ENCODE results near the gene TMEM59.

Gene TMEM59

DNA sequence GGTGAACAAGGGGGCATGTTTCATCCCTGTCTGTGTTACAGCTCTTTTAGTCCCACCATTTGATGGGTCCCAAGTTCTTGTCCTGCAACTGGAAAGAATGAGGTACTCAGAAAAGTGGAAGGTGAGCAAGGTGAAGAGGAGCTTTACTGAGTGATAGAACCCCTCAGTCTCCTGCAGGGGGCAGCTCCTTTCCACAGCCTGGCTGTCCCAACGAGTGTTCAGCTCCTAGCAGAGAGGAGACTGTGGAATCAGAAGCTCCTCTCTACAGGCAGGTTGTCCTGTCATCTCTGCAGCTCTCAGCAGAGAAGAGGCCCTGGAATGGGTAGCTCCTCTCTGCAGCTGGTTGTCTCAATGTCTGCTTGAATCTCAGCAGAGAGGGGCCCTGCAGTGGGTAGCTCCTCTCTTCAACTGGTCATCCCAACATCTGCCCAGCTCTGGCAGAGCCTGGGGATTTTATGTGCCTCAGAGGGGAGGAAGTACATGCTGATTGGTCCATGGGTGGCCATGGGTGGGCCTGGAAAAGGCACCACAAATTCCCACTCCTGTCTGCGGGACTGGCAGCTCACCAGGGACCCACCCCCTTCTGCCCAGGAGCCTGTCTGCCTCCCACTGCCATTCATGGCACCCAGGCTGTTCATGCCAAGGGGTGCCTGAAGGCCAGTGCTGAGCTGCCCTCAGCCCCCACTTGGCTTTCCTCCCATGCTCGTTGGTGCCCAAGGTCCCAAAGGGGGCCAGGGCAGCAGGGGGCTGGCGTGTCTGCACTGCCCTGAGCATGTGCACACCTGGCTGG, 60.7 kb downstream of the TMEM59 start:
- DNase-seq (ENCODE audit: low read depth, low spot score), result no peak
- H3K27ac ChIP-seq, result no peak overlapping the region

DNA sequence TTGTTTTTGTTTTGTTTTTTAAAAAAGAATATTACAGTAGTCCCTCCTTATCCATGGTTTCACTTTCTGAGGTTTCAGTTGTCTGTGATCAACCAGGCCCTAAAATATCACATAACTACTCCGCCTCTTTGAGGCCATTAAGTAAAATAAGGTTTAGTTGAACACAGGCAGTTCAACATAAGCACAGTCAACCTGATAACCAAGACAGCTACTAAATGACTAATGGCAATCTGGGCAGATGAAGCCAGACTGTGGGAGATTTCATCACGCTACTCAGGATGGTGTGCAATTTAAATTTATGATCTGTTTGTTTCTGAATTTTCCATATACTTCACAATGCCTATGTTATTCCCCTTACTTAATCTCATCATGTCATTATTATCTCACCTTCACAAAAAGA, 65.1 kb downstream of the TMEM59 start:
- H3K27ac ChIP-seq, result no peak overlapping the region
- DNase-seq (ENCODE audit: low read depth, low spot score), result no peak

DNA sequence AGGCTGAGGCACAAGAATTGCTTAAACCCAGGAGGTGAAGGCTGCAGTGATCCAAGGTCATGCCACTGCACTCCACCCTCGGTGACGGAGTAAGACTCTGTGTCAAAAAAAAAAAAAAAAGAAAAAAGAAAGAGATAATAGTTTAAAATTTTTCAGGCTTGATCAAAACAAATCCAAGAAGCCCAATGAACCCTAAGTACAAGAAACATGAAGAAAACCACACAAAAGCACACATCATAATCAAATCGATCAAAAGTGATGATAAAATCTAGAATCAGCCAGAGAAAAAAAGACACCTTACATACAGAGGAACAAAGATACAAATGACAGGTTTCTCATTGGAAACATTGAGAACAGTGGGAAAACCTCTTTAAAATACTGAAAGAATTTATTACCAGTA, 66.5 kb downstream of the TMEM59 start:
- H3K27ac ChIP-seq, result no peak overlapping the region
- DNase-seq (ENCODE audit: low read depth, low spot score), result no peak

DNA sequence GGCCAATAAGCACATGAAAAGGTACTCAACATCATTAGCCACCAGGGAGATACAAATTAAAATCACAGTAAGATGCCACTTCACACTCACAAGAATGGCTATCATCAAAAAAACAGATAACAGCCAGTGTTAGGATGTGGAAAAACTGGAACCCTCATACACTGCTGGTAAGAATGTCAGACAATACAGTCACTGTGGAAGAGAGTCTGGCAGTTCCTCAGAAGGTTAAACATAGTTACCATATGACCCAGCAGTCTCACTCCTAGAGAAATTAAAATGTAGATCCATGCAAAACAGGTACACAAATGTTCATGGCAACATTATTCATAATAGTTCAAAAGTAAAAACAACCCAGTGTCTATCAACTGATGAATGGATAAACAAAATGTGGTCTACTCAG, 68.3 kb downstream of the TMEM59 start:
- no peak overlapping the region for H3K27ac ChIP-seq
- no peak for DNase-seq (ENCODE audit: low read depth, low spot score)

DNA sequence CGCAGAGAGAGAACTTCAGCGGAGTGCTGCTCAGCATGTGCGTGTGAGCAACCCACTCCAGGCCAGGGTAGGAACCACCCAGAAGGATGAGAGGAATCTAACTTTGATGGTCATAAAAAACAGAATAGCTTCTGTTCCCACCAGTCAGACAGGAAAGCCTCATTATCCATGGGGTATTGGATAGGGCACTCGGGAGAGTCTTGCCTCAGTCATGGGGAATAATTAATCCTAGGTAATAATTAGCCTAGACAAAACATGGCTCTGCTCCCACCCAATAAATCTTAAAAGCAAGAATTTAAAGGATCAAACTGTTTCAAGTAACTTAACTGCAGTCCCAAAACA, 70.3 kb downstream of the TMEM59 start:
- H3K27ac ChIP-seq, result no peak overlapping the region
- DNase-seq (ENCODE audit: low read depth, low spot score), result no peak

DNA sequence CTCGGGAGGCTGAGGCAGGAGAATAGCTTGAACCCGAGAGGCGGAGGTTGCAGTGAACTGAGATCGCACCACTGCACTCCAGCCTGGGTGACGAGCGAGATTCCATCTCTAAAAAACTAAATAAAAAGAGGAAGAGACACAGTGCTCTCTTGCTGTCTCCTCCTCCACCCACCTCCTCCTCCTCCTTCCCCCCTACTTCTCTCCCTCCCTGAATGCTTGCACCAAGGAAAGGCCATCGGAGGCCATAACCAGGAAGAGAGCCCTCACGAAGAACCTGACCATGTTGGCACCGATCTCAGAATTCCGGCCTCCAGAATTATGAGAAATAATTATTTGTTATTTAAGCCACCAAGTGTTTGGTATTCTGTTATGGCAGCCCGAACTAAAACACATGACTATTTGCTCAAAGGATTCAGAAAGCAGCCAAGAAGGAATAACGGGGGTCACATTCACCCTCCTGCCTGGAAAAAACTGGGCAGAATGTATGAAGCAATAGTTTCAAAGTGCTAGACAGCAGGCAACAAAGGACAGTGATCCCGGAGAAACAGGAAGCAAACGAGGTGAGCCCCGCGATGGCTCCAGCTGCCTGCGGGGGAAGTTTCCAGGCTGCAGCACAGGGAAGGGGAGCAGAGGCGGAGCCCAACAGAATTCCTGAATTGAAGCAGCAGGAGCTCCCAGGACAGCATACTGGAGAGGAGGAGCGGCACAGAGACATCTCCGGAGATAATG, 70.8 kb downstream of the TMEM59 start:
- no peak overlapping the region for H3K27ac ChIP-seq
- DNase-seq (ENCODE audit: low read depth, low spot score), result no peak

DNA sequence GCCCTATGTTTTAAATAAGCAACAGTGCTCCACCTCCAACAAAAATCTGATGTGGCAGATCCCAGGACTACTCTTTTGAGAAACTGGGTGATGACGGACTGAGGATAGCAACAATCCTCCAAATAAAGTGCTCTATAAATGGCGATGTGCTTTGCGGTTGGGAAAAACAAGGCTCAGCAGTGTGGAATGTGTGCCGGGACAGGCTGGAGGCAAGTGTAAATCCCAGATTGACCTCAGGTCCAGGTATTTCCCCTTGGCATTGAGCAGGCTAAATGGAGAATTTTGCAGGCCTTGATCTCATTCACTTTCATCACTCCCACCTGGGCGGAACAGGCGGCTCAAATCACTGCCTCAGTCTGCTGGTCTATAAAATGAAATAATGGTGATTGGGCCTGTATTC, 71.8 kb downstream of the TMEM59 start:
- no peak overlapping the region for H3K27ac ChIP-seq
- no peak for DNase-seq (ENCODE audit: low read depth, low spot score)

DNA sequence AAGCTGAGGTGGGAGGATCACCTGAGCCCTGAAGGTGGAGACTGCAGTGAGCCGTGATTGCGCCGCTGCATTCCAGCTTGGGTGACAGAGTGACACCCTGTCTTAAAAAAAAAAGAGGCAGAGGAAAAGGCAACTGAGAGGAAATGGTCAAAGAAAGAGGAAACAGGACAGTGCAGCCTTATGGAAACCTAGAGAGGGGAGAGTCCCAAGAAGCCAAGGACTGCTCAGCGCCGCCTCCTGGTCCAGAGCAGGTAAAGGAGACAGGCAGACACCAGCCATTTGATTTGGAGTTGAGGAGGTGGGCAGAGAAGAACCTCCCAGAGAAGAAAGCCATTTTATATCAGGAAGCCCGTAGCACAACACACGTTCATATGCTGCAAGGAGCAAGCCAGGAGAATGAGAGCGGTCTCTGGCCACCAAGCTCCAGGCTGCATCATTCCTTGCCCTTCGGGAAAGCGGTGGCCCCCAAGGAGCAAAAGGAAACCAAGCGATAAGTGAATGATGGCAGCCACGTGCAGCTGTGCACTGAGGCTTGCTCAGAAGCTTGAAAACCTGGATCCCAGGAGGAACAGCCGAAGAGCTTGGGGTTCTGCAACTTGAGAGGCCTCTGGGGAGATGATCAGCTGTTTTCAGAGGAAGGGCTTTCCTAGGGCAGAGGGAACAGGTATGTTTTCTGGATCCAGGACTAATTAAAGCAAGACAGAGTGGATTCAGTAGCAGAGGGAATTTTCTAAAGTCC, 73.1 kb downstream of the TMEM59 start:
- no peak overlapping the region for H3K27ac ChIP-seq
- DNase-seq (ENCODE audit: low read depth, low spot score), result no peak

All from epithelial cell of prostate (primary cell).